ENCODE results near the gene UBR4.

DNA sequence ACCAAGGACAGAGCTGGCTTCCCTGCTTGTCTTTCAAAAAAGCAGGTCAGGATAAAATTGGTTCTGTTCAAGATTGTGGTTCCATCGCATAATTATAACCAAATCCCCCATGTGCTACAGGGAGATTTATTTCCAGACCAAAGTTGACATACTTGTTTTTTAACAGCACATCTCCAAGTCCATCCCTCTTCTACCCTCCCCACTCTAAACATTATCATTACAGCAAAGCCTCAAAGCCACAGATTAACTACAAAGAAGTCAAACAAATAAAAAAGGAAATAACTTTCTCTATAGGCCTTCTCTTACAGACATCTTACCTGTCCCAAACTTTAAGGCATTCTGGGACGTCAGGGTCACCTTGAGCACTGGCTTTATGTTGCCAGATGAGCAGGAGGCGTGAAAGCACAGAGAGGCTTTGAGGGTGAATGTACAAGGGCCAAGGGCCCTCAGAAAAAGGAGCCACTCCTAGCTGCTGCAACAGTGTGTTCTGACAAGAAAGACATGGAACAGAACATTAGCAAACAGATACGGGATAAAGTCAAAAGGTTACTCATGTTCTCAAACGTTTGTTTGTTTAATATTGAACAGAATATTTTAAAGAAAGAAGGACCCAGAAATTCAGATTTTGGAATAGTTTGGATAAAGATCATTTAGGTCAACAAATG, 31.2 kb downstream of the UBR4 start:
- TF ChIP-seq EP300 (IDR thresholded peaks at IDR 0.05; ENCODE audit: borderline replicate concordance) (no peak), TAF1 (IDR thresholded peaks at IDR 0.05; ENCODE audit: low read depth) (no peak), TEAD4 (IDR thresholded peaks at IDR 0.05) (no peak), MAX (IDR thresholded peaks at IDR 0.05) (no peak), REST (IDR thresholded peaks at IDR 0.05; ENCODE audit: low read depth) (no peak)
